Upper lobe of left lung (tissue), 6 donors: ENCODE results near the gene KCNJ15. TPM values are rescaled to one million over a fixed set of nuclear protein-coding genes. Genes with fewer than 3 reads are reported as not detected.

Experiments
- ATAC-seq, 2 donors: fragments of 200-7000 bp; cut with Tn5 transposase; one replicate each; pipeline ENCODE4 v1.9.1; 2022; ENCODE audit warnings: mild to moderate bottlenecking in 2 of 2, moderate library complexity in 2 of 2; ENCODE audit not compliant: low FRiP score in 2 of 2
- DNase-seq, 2 donors: peaks; one replicate each; pipeline ENCODE4 v3.0.0-alpha.2; 2019 to 2020
- H3K27ac ChIP-seq, 4 donors: fragments of 200-600 bp; sonication (generic); one replicate each; pipeline ENCODE4 v1.5.1; 2016 to 2019
- H3K27me3 ChIP-seq, 4 donors: fragments of 200-600 bp; sonication (generic); one replicate each; pipeline ENCODE4 v1.5.1; 2017 to 2019
- H3K36me3 ChIP-seq, 4 donors: fragments of 200-600 bp; sonication (generic); one replicate each; pipeline ENCODE4 v1.5.1; 2016 to 2019
- H3K4me1 ChIP-seq, 4 donors: fragments of 200-600 bp; sonication (generic); one replicate each; pipeline ENCODE4 v1.5.1; 2018 to 2019
- H3K4me3 ChIP-seq, 4 donors: fragments of 200-600 bp; sonication (generic); one replicate each; pipeline ENCODE4 v1.5.1; 2017 to 2019; ENCODE audit warnings: mild to moderate bottlenecking in 2 of 4, moderate library complexity in 1 of 4
- H3K9me3 ChIP-seq, 4 donors: fragments of 200-600 bp; sonication (generic); one replicate each; pipeline ENCODE4 v1.5.1; 2018 to 2019
- CTCF ChIP-seq, 6 experiments: fragments of 450-650 bp in 4 of 6; fragments of 200-600 bp in 2 of 6; sonication (generic) in 2 of 6; IDR thresholded peaks; one replicate each; pipeline ENCODE4 v1.5.1; 2016 to 2019; ENCODE audit warnings: antibody characterized with exemption in 6 of 6
- EP300 ChIP-seq, 4 donors: sonication (generic); formaldehyde crosslinking; IDR thresholded peaks; one replicate each; pipeline ENCODE4 v1.5.1; 2017; ENCODE audit warnings: antibody characterized with exemption in 4 of 4, control low read depth in 2 of 4
- POLR2A ChIP-seq, 4 donors: fragments of 450-650 bp; IDR thresholded peaks; one replicate each; pipeline ENCODE4 v1.5.1; 2016 to 2017; ENCODE audit warnings: antibody characterized with exemption in 4 of 4, mild to moderate bottlenecking in 2 of 4
- POLR2AphosphoS5 ChIP-seq, 2 donors: sonication (generic); formaldehyde crosslinking; IDR thresholded peaks; one replicate each; pipeline ENCODE4 v1.5.1; 2017; ENCODE audit warnings: antibody characterized with exemption in 2 of 2
- WGBS, 2 donors: methylation state at CpG; one replicate each; pipeline ENCODE4 v1.1.5; 2017 to 2018; 5-methylcytosine and 5-hydroxymethylcytosine counted together
- total RNA-seq, 6 donors: library from RNA; depleted of rRNA in 4 of 6; stranded (reverse); fragments of >200 nt in 4 of 6; gene quantifications; one replicate each; pipeline versions ENCODE4 v1.1.0 to v1.2.1, GENCODE V29; 2016 to 2021
- donor health status: DM: no; HTN: no; CAD: no; lungs with moderate emphysema.
- donor health status: DM: no; HTN: yes; CAD: no; lungs with severe emphysema.

KCNJ15 gene
- total RNA-seq, 6 donors from 2014 or later: 17.9 to 93.0 (median 48.6) TPM

GRCh38 chr21:38333301-38334272 lies 76.8 kb downstream of the KCNJ15 start:
- ATAC-seq (no peak), DNase-seq (no peak)
- TF ChIP-seq CTCF (IDR thresholded peaks at IDR 0.05) (peak in 1 of 6 experiments; percentile 9), POLR2A (IDR thresholded peaks at IDR 0.05) (no peak)
- H3K9me3 ChIP-seq: no peaks in the 10 kb centered on the region
- H3K27ac ChIP-seq: no peak overlapping the region
- H3K27me3 ChIP-seq: no peaks in the 10 kb centered on the region
- H3K4me1 ChIP-seq: no peaks in the 10 kb centered on the region
- H3K4me3 ChIP-seq: no peak overlapping the region
- H3K36me3 ChIP-seq: no peaks in the 10 kb centered on the region
- 69 to 72% methylated on average over 8 of the region's 8 CpGs for WGBS, 2 donors

GRCh38 chr21:38334866-38335265 lies 78.1 kb downstream of the KCNJ15 start:
- H3K27ac ChIP-seq: no peak overlapping the region
- ATAC-seq (no peak), DNase-seq (peak in 1 of 2 donors; percentile 68)
- H3K4me3 ChIP-seq: no peak overlapping the region
- no peaks in the 10 kb centered on the region for H3K36me3 ChIP-seq
- no peaks in the 10 kb centered on the region for H3K4me1 ChIP-seq
- no peaks in the 10 kb centered on the region for H3K27me3 ChIP-seq
- H3K9me3 ChIP-seq: no peaks in the 10 kb centered on the region
- 89 to 100% methylated on average over 3 to 8 of the region's 8 CpGs for WGBS, 2 donors
- TF ChIP-seq EP300 (IDR thresholded peaks at IDR 0.05) (no peak), POLR2AphosphoS5 (IDR thresholded peaks at IDR 0.05) (peak in 1 of 2 donors; percentile 16)

- Histone ChIP-seq H3K4me3 (no peak overlapping the region), H3K4me1 (peaks cover 1 to 14% (median 2%) of the 10 kb centered on the region in 4 donors), H3K27ac (no peak overlapping the region), H3K27me3 (no peaks in the 10 kb centered on the region), H3K9me3 (no peaks in the 10 kb centered on the region), H3K36me3 (no peaks in the 10 kb centered on the region)
- ATAC-seq (peak in 1 of 2 donors; percentile 21), DNase-seq (no peak)
- TF ChIP-seq POLR2AphosphoS5 (IDR thresholded peaks at IDR 0.05): no peak
- no peak for TF ChIP-seq CTCF (IDR thresholded peaks at IDR 0.05)
- no peak for TF ChIP-seq EP300 (IDR thresholded peaks at IDR 0.05)
- no peak for TF ChIP-seq POLR2A (IDR thresholded peaks at IDR 0.05)
- 91 to 95% methylated on average over 5 of the region's 5 CpGs for WGBS, 2 donors
Observed at GRCh38 chr21:38337793-38338192, 81.0 kb downstream of the KCNJ15 start.

GRCh38 chr21:38340131-38340530 lies 83.3 kb downstream of the KCNJ15 start:
- Histone ChIP-seq H3K27me3 (no peaks in the 10 kb centered on the region), H3K4me1 (peaks cover 16 to 21% (median 18%) of the 10 kb centered on the region in 4 donors)

More at GRCh38 chr21:38340131-38340530, 83.3 kb downstream of the KCNJ15 start:
- H3K9me3 ChIP-seq: no peaks in the 10 kb centered on the region
- H3K4me3 ChIP-seq: no peak overlapping the region
- TF ChIP-seq POLR2AphosphoS5 (IDR thresholded peaks at IDR 0.05): no peak
- TF ChIP-seq EP300 (IDR thresholded peaks at IDR 0.05): no peak
- no peak for TF ChIP-seq POLR2A (IDR thresholded peaks at IDR 0.05)
- no peak for TF ChIP-seq CTCF (IDR thresholded peaks at IDR 0.05)
- no peaks in the 10 kb centered on the region for H3K36me3 ChIP-seq
- H3K27ac ChIP-seq: no peak overlapping the region
- ATAC-seq (no peak), DNase-seq (no peak)
- 91 to 100% methylated on average over 3 to 4 of the region's 4 CpGs for WGBS, 2 donors
